Measurements from ENCODE around the gene COMMD9.

DNA sequence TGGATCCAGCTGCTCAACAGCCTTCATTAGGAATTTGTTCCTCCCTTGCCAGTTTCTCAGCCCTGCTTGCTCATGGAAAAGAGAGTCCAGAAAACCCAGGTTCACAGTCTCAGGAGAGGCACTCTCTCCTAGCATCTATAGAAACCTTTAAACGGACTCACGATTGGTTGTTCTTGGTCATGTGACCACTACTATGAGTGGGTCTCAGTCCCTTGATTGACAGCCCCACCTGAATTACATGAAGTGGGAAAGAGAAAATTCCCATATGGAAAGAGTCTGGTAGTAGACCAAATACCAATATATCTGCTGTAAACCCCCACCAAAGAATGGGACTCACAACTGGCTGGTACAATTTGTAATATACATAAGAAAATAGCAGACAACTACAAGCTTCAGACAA lies 54.4 kb downstream of the COMMD9 start:
- TF ChIP-seq, protein P1, sequence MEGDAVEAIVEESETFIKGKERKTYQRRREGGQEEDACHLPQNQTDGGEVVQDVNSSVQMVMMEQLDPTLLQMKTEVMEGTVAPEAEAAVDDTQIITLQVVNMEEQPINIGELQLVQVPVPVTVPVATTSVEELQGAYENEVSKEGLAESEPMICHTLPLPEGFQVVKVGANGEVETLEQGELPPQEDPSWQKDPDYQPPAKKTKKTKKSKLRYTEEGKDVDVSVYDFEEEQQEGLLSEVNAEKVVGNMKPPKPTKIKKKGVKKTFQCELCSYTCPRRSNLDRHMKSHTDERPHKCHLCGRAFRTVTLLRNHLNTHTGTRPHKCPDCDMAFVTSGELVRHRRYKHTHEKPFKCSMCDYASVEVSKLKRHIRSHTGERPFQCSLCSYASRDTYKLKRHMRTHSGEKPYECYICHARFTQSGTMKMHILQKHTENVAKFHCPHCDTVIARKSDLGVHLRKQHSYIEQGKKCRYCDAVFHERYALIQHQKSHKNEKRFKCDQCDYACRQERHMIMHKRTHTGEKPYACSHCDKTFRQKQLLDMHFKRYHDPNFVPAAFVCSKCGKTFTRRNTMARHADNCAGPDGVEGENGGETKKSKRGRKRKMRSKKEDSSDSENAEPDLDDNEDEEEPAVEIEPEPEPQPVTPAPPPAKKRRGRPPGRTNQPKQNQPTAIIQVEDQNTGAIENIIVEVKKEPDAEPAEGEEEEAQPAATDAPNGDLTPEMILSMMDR (IDR thresholded peaks at IDR 0.05): no peak
- no peak for TF ChIP-seq EZH2 (IDR thresholded peaks at IDR 0.05; ENCODE audit: borderline replicate concordance, insufficient read depth, low read depth, low read length, poor library complexity, severe bottlenecking)
